ENCODE results near the gene GRIK3.

- TF ChIP-seq ZNF274 (IDR thresholded peaks at IDR 0.05; ENCODE audit: low read length) (no peak), ZNF274 (tag by site-specific recombination; IDR thresholded peaks at IDR 0.05; ENCODE audit: borderline replicate concordance) (no peak), ZEB2 (tag by site-specific recombination; IDR thresholded peaks at IDR 0.05) (no peak), ZFP3 (tag by site-specific recombination; IDR thresholded peaks at IDR 0.05; ENCODE audit: low read depth) (no peak), SALL2 (tag by site-specific recombination; IDR thresholded peaks at IDR 0.05; ENCODE audit: borderline replicate concordance) (no peak), ZSCAN18 (tag by site-specific recombination; IDR thresholded peaks at IDR 0.05) (no peak), REPIN1 (tag by site-specific recombination; IDR thresholded peaks at IDR 0.05; ENCODE audit: low read depth) (no peak), ZNF645 (tag by site-specific recombination; IDR thresholded peaks at IDR 0.05) (no peak), ZNF155 (tag by site-specific recombination; IDR thresholded peaks at IDR 0.05) (no peak), MYNN (tag by site-specific recombination; IDR thresholded peaks at IDR 0.05; ENCODE audit: borderline replicate concordance) (no peak), GLIS2 (tag by site-specific recombination; IDR thresholded peaks at IDR 0.05) (no peak)
- TF ChIP-seq, protein P1, sequence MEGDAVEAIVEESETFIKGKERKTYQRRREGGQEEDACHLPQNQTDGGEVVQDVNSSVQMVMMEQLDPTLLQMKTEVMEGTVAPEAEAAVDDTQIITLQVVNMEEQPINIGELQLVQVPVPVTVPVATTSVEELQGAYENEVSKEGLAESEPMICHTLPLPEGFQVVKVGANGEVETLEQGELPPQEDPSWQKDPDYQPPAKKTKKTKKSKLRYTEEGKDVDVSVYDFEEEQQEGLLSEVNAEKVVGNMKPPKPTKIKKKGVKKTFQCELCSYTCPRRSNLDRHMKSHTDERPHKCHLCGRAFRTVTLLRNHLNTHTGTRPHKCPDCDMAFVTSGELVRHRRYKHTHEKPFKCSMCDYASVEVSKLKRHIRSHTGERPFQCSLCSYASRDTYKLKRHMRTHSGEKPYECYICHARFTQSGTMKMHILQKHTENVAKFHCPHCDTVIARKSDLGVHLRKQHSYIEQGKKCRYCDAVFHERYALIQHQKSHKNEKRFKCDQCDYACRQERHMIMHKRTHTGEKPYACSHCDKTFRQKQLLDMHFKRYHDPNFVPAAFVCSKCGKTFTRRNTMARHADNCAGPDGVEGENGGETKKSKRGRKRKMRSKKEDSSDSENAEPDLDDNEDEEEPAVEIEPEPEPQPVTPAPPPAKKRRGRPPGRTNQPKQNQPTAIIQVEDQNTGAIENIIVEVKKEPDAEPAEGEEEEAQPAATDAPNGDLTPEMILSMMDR (tag by site-specific recombination; IDR thresholded peaks at IDR 0.05): no peak
- TF ChIP-seq, protein P2, sequence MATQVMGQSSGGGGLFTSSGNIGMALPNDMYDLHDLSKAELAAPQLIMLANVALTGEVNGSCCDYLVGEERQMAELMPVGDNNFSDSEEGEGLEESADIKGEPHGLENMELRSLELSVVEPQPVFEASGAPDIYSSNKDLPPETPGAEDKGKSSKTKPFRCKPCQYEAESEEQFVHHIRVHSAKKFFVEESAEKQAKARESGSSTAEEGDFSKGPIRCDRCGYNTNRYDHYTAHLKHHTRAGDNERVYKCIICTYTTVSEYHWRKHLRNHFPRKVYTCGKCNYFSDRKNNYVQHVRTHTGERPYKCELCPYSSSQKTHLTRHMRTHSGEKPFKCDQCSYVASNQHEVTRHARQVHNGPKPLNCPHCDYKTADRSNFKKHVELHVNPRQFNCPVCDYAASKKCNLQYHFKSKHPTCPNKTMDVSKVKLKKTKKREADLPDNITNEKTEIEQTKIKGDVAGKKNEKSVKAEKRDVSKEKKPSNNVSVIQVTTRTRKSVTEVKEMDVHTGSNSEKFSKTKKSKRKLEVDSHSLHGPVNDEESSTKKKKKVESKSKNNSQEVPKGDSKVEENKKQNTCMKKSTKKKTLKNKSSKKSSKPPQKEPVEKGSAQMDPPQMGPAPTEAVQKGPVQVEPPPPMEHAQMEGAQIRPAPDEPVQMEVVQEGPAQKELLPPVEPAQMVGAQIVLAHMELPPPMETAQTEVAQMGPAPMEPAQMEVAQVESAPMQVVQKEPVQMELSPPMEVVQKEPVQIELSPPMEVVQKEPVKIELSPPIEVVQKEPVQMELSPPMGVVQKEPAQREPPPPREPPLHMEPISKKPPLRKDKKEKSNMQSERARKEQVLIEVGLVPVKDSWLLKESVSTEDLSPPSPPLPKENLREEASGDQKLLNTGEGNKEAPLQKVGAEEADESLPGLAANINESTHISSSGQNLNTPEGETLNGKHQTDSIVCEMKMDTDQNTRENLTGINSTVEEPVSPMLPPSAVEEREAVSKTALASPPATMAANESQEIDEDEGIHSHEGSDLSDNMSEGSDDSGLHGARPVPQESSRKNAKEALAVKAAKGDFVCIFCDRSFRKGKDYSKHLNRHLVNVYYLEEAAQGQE (tag by site-specific recombination; IDR thresholded peaks at IDR 0.05): no peak
- TF ChIP-seq, protein P3, sequence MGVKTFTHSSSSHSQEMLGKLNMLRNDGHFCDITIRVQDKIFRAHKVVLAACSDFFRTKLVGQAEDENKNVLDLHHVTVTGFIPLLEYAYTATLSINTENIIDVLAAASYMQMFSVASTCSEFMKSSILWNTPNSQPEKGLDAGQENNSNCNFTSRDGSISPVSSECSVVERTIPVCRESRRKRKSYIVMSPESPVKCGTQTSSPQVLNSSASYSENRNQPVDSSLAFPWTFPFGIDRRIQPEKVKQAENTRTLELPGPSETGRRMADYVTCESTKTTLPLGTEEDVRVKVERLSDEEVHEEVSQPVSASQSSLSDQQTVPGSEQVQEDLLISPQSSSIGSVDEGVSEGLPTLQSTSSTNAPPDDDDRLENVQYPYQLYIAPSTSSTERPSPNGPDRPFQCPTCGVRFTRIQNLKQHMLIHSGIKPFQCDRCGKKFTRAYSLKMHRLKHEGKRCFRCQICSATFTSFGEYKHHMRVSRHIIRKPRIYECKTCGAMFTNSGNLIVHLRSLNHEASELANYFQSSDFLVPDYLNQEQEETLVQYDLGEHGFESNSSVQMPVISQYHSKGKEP (tag by site-specific recombination; IDR thresholded peaks at IDR 0.05): no peak
Measured at GRCh38 chr1:36988321-36988720, 46.0 kb downstream of the GRIK3 start.
